Stomach (tissue), 9 donors: Measurements from ENCODE around the gene TBC1D16. TPM values are rescaled to one million over a fixed set of nuclear protein-coding genes. Genes with fewer than 3 reads are reported as not detected.
A peak's percentile ranks its signal among the peaks of the same experiment; 100 is the strongest.

Experiments used
- DNase-seq, 2 donors: peaks; one replicate each; pipeline versions ENCODE4 v3.0.0 to v3.0.0-alpha.2; 2013 to 2019
- H3K27ac ChIP-seq, 5 donors: fragments of 200-600 bp in 4 of 5; sonication (generic) in 4 of 5; one replicate each; pipeline ENCODE4 v1.5.1; 2013 to 2019; ENCODE audit warnings: mild to moderate bottlenecking in 1 of 5, moderate library complexity in 1 of 5
- H3K27me3 ChIP-seq, 3 donors: fragments of 200-600 bp; sonication (generic); one replicate each; pipeline ENCODE4 v1.5.1; 2017 to 2019; ENCODE audit warnings: mixed run types in 1 of 3
- H3K36me3 ChIP-seq, 4 donors: fragments of 200-600 bp; sonication (generic); 1 replicate in 3 of 4; 2 replicates in 1 of 4; pipeline ENCODE4 v1.5.1; 2016 to 2019
- H3K4me1 ChIP-seq, 4 donors: fragments of 200-600 bp; sonication (generic); one replicate each; pipeline ENCODE4 v1.5.1; 2016 to 2019
- H3K4me3 ChIP-seq, 4 donors: fragments of 200-600 bp; sonication (generic) in 3 of 4; one replicate each; pipeline ENCODE4 v1.5.1; 2016 to 2019; ENCODE audit warnings: mild to moderate bottlenecking in 1 of 4
- H3K9me3 ChIP-seq, 4 donors: fragments of 200-600 bp; sonication (generic); one replicate each; pipeline ENCODE4 v1.5.1; 2016 to 2019
- EP300 ChIP-seq: sonication (generic); formaldehyde crosslinking; IDR thresholded peaks from one replicate; pipeline ENCODE4 v1.6.1; 2017; ENCODE audit warnings: antibody characterized with exemption
- POLR2A ChIP-seq, 4 donors: fragments of 450-650 bp; IDR thresholded peaks; one replicate each; pipeline ENCODE4 v1.6.1; 2016; ENCODE audit warnings: antibody characterized with exemption in 4 of 4, control low read depth in 2 of 4, mild to moderate bottlenecking in 1 of 4, moderate library complexity in 1 of 4
- POLR2AphosphoS5 ChIP-seq, 3 donors: sonication (generic); formaldehyde crosslinking; IDR thresholded peaks; one replicate each; pipeline ENCODE4 v1.6.1; 2016; ENCODE audit warnings: antibody characterized with exemption in 3 of 3
- WGBS, 5 donors: extraction: QIAGEN DNeasy Blood & Tissue Kit in 3 of 5; methylation state at CpG; one replicate each; pipeline versions ENCODE4 v1.1.5 to v1.1.7; 2013 to 2018; 5-methylcytosine and 5-hydroxymethylcytosine counted together
- intact Hi-C: fragments of 100-400 bp; cut with DNase I; formaldehyde crosslinking; loops from one replicate; pipeline ENCODE4 v1.15.1; 2023; ENCODE audit warnings: low total_unique reads
- polyA plus RNA-seq, 3 donors: library from polyadenylated mRNA; stranded (reverse); fragments of 200-250 nt; gene quantifications; one replicate each; pipeline ENCODE4 v1.2.3, GENCODE V29; 2013
- total RNA-seq, 5 donors: library from RNA; depleted of rRNA; stranded (reverse); fragments of >200 nt; gene quantifications; one replicate each; pipeline versions ENCODE4 v1.1.0 to v1.2.3, GENCODE V29; 2014 to 2016
- TF ChIP-seq, protein P1 (sequence below), 7 experiments: fragments of 450-650 bp in 4 of 7; fragments of 200-600 bp in 3 of 7; sonication (generic) in 3 of 7; IDR thresholded peaks; one replicate each; pipeline ENCODE4 v1.5.1; 2016 to 2019; ENCODE audit warnings: antibody characterized with exemption in 7 of 7, control low read depth in 2 of 7, mild to moderate bottlenecking in 1 of 7
- donor health status: healthy with polysubstance abuse.
- donor health status: Bipolar disorder and iron deficiency.
- donor health status: healthy.

The TBC1D16 gene
- total and polyA plus RNA-seq, 8 donors, result 3.0 to 22.2 (median 16.8) TPM

DNA sequence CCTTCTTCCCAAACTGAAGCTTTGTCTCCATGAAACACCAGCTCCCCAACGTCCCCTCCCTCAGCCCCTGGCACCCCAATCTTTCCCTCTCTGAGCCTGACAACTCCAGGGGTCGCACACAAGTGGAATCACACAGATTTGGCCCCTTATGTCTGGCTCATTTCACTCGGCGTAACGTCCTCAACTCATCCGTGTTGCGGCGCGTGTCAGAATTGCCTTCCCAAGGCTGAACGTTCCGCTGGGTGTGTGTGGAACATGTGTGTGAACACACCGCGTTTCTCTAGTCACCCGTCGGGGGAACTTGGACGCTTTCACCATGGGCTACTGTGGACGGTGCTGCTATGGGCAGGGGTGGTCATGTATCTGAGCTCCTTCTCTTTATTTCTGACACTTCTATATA is 45.0 kb downstream of the TBC1D16 start:
- TF ChIP-seq POLR2A (IDR thresholded peaks at IDR 0.05) (no peak), POLR2AphosphoS5 (IDR thresholded peaks at IDR 0.05) (no peak), EP300 (no peak)
- TF ChIP-seq, protein P1, sequence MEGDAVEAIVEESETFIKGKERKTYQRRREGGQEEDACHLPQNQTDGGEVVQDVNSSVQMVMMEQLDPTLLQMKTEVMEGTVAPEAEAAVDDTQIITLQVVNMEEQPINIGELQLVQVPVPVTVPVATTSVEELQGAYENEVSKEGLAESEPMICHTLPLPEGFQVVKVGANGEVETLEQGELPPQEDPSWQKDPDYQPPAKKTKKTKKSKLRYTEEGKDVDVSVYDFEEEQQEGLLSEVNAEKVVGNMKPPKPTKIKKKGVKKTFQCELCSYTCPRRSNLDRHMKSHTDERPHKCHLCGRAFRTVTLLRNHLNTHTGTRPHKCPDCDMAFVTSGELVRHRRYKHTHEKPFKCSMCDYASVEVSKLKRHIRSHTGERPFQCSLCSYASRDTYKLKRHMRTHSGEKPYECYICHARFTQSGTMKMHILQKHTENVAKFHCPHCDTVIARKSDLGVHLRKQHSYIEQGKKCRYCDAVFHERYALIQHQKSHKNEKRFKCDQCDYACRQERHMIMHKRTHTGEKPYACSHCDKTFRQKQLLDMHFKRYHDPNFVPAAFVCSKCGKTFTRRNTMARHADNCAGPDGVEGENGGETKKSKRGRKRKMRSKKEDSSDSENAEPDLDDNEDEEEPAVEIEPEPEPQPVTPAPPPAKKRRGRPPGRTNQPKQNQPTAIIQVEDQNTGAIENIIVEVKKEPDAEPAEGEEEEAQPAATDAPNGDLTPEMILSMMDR (IDR thresholded peaks at IDR 0.05), result no peak
- Histone ChIP-seq H3K27me3 (no peaks in the 10 kb centered on the region), H3K4me3 (peak overlapping the region in 1 of 4 donors; percentile 50), H3K4me1 (peaks cover 70 to 87% (median 84%) of the 10 kb centered on the region in 4 donors), H3K27ac (peak overlapping the region in 1 of 5 donors; percentile 81), H3K9me3 (no peaks in the 10 kb centered on the region), H3K36me3 (no peaks in the 10 kb centered on the region)
- intact Hi-C loops, result loop anchor here (10.0 kb wide), 1 partner anchor 186 kb away; no protein-coding TSS in a partner anchor
- WGBS, 5 donors, result 85 to 91% (median 90%) methylated on average over 17 of the region's 17 CpGs
- DNase-seq, result peak in 1 of 2 donors; percentile 25

DNA sequence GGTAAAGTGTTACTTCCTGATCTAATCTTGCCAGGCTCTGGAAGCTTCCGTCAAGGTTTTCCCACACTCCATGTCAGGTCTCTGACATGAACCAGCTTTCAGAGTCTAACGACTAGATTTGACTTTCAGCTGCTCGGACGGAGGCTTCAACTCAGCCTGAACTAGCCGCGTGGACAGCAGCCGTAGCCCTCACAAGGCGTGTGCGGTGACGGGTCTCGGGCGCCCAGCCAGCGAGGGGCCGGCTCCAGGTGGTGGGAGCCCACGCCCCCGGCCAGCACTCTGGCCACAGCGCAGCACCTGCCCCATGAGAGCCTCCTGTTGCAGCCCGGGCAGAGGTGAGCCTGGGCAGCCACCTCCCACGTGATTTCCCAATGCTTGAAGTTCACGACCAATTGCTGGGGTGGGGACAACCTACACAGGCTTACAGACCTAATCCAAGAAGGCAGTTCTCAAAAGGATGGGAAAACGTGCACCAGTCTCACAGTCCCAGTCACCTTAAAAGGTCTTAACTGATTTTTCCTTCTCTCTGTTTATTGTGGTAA is 45.5 kb downstream of the TBC1D16 start:
- H3K27ac ChIP-seq, result peak overlapping the region in 4 of 5 donors; percentile 1 to 81 (median 58)
- no peaks in the 10 kb centered on the region for H3K27me3 ChIP-seq
- no peaks in the 10 kb centered on the region for H3K9me3 ChIP-seq
- peak in 1 of 2 donors; percentile 72 for DNase-seq
- no peaks in the 10 kb centered on the region for H3K36me3 ChIP-seq
- no peak overlapping the region for H3K4me3 ChIP-seq
- intact Hi-C loops, result loop anchor here (10.0 kb wide), 1 partner anchor 185 kb away; no protein-coding TSS in a partner anchor
- no peak for TF ChIP-seq EP300
- TF ChIP-seq, protein P1 (IDR thresholded peaks at IDR 0.05), result no peak
- no peak for TF ChIP-seq POLR2A (IDR thresholded peaks at IDR 0.05)
- TF ChIP-seq POLR2AphosphoS5 (IDR thresholded peaks at IDR 0.05), result no peak
- WGBS, 5 donors, result 31 to 70% (median 46%) methylated on average over 19 to 21 of the region's 21 CpGs
- peaks cover 70 to 93% (median 85%) of the 10 kb centered on the region in 4 donors for H3K4me1 ChIP-seq

DNA sequence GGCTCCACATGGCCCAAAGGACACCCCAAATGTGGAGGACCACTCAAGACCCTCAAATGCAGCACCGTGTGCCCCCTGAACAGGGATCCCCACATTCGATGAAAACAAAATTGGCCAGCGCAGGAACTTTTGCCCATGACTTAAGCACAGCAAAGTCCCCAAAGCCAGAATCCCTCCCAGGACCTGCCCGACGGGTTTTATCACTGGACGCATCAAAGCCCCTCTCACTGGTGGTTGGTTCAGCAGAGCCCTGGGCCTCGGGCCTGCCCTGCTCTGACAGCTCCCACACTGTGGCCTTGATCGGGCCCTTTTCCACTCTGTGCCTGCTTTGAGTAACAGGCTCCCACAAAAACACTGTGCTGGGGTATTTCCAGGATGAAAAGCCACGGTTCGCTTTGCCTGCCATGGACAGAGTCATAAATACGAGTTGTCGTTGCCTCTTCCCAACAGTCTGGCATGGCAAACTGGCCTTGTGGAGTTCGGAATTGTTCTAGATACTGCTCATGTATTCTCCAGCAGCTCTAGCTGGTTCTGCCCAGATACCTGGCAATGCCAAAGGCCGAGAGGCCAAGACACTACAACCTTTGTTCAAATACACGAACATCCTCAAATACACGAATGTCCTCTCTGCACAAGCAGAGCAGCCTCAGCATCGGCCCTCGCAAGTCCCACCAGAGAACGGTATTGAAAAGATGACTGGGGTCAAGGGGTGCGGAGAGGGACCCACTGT is 46.4 kb downstream of the TBC1D16 start:
- intact Hi-C loops, result no loop called here
- Histone ChIP-seq H3K9me3 (no peaks in the 10 kb centered on the region), H3K4me3 (no peak overlapping the region), H3K27ac (peak overlapping the region in 3 of 5 donors; percentile 74 to 82 (median 81)), H3K27me3 (no peaks in the 10 kb centered on the region), H3K36me3 (no peaks in the 10 kb centered on the region), H3K4me1 (peaks cover 70 to 98% (median 84%) of the 10 kb centered on the region in 4 donors)
- TF ChIP-seq POLR2AphosphoS5 (IDR thresholded peaks at IDR 0.05) (no peak), EP300 (no peak), POLR2A (IDR thresholded peaks at IDR 0.05) (no peak)
- TF ChIP-seq, protein P1 (IDR thresholded peaks at IDR 0.05), result no peak
- peak in 1 of 2 donors; percentile 35 for DNase-seq
- WGBS, 5 donors, result 88 to 92% (median 90%) methylated on average over 20 of the region's 20 CpGs

DNA sequence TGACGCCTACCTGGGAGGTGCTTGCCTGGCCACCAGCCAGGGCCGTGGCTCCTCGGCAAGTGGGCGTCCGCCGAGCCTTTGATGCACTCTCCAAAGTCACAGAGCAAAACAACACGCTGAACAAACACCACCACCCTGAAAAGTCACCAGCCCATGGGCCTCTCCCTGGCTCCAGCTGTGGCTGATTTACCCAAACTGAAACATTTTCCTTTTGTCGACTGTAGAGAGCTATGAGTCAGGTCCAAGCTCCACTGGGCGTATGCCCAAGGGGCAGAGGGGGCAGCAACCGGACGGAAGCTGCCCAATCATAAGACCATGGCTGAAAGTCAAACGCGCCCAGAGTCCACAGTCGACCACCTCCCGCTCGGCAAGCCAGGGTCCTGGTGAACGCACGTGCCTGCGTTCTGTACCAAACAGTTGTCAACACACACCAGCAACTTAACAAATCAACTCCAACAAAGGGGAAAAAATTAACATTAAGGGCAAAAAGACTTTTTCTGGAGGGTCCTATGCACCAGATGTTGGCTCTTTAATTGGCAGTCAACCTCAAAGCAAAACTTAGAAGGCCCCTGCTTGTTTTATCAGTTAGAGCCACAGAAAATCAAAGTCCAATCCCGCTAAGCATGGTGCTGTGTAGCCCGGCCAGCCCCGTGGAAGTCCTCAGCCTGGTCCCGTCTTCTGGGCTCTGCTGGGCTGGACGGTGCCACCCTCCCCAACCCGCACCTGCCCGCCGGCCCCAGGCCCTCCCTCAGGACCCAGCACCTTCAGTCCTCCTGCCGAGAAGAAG is 47.3 kb downstream of the TBC1D16 start:
- H3K4me3 ChIP-seq, result peak overlapping the region in 1 of 4 donors; percentile 3
- peaks cover 61 to 89% (median 75%) of the 10 kb centered on the region in 4 donors for H3K4me1 ChIP-seq
- peak overlapping the region; percentile 57 to 82 (median 74) for H3K27ac ChIP-seq
- TF ChIP-seq POLR2AphosphoS5 (IDR thresholded peaks at IDR 0.05) (peak in 1 of 3 donors; percentile 83), EP300 (no peak)
- intact Hi-C loops, result no loop called here
- no peaks in the 10 kb centered on the region for H3K36me3 ChIP-seq
- no peaks in the 10 kb centered on the region for H3K9me3 ChIP-seq
- DNase-seq, result peak; percentile 78 to 92
- H3K27me3 ChIP-seq, result no peaks in the 10 kb centered on the region
- WGBS, 5 donors, result 25 to 48% (median 27%) methylated on average over 27 to 28 of the region's 28 CpGs
